GM21447 (cell line): ENCODE results near the gene SYNE2.
A peak's percentile ranks its signal among the peaks of the same experiment; 100 is the strongest.
"Not testable (repeated sequence)": the region's sequence is repeated elsewhere in the genome, so short reads cannot be mapped to it uniquely, and the experiment has no call there.

Experiments
- ATAC-seq: cut with Tn5 transposase; IDR thresholded peaks from one replicate; pipeline ENCODE4 v1.9.1; 2021; ENCODE audit not compliant: unreplicated experiment

Gene SYNE2

GRCh38 chr14:63852817-63853731, at the start of gene SYNE2:
SYNE2 (plus strand) TSS chr14:63853004; CDS start chr14:63909149, 56,145 bp downstream.
- peak; percentile 72 for ATAC-seq

DNA sequence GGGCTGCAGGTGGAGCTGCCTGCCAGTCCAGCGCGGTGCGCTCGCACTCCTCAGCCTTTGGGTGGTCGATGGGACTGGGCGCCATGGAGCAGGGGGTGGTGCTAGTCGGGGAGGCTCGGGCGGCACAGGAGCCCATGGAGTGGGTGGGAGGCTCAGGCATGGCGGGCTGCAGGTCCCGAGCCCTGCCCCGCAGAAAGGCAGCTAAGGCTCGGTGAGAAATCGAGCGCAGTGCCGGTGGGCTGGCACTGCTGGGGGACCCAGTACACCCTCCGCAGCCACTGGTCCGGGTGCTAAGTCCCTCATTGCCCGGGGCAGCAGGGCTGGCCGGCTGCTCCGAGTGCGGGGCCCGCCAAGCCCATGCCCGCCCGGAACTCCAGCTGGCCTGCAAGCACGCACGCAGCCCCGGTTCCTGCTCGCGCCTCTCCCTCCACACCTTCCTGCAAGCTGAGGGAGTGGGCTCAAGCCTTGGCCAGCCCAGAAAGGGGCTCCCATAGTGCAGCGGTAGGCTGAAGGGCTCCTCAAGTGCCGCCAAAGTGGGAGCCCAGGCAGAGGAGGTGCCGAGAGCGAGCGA, 49.5 kb upstream of the SYNE2 start:
- not testable (repeated sequence) for ATAC-seq

DNA sequence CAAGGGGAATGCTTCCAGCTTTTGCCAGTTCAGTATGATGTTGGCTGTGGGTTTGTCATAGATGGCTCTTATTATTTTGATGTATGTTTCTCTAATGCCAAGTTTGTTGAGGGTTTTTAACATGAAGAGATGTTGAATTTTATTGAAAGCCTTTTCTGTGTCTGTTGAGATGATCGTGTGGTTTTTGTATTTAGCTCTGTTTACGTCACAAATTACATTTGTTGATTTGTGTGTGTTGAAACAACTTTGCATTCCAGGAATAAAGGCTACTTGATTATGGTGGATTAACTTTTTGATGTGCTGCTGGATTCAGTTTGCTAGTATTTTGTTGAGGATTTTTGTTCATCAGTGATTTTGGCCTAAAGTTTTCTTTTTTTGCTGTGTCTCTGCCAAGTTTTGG, 46.7 kb upstream of the SYNE2 start:
- not testable (repeated sequence) for ATAC-seq

GRCh38 chr14:63811692-63812091, 41.1 kb upstream of the SYNE2 start:
- not testable (repeated sequence) for ATAC-seq

- ATAC-seq = no peak
Observed at GRCh38 chr14:63833728-63834127, 19.1 kb upstream of the SYNE2 start.

DNA sequence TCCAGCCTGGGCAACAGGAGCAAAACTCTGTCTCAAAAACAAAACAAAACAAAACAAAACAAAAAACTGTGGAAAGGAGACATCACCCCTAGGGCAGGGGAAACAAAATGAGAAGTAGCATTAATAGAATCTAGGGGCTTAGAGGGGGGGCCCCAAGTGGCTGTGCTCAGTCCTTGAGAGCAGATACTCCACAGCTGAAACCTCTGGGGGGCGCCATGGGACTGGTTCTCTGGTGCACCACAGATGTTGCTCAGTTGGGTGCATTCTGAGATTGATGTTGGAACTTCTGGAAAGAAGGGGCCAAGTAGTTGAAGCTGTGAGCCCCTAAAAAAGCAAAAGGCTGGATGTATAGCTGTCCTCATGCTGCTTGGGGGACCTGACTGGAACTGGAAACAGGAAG, 11.8 kb upstream of the SYNE2 start:
- ATAC-seq = no peak

DNA sequence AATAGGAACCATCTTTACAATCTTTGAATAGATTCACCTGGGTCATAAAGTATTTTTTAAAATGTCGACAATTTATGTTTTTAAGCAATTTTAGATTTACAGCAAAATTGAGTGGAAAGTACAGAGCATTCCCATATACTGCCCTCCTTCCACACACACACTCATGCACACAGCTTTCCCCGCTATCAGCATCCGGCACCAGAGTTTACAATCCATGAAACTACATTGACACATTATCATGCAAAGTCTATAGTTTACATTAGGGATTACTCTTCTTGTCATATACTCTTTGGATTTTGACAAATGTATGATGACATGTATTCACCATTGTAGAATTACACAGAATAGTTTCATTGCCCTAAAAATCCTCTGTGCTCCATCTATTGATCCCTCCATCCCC, 9.0 kb upstream of the SYNE2 start:
- ATAC-seq = no peak

- ATAC-seq = no peak
Observed at GRCh38 chr14:63848890-63849289, 3.9 kb upstream of the SYNE2 start.

DNA sequence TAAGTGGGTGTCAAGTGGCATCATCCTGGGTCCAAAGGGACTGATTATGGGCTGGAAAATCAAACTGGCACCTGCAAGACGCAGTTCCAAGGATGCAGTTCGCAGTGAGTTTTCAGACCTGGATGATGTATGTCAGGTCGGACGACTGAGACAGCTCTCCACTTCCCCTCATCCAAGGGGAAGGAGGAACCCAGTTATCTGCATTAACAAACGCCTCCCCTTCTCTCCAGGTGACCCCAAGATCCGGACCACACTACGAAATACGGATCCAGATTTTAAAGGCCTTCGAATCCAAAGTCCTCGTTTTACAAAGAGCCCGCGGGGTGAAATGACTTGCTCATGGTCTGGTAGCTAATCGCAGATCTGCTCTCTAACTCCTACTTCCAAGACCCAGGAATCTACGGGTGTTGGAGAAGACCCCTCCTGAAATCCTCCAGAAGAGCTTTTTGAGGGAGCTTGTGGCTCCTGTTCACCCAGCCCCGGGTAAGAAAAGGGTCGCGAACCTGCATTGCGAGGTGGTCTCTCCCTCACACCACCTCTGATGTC, 460 bp upstream of the SYNE2 start:
- ATAC-seq = peak; percentile 2

GRCh38 chr14:63853831-63854293, 1.1 kb downstream of the SYNE2 start:
- peak; percentile 36 for ATAC-seq

DNA sequence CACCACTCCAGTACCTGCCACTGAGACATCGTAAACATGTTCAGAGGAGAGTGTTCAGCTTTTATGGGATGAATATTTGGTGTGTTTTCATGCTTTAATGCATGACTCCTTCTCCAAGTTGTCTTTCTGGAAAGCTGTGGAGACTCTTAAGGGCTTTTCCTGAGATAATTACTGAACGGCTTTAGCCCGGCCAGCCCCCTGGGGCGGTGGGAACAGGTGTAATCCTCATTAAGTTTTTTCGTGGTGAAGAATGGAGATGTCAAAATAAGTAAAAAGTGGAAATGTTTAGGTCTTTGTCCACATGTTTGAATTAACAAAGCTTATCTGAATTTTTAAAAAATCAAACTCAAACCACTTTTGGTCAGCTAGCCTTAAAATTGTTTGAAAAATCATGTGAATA, 1.5 kb downstream of the SYNE2 start:
- ATAC-seq = no peak

- no peak for ATAC-seq
Observed at GRCh38 chr14:63855281-63855680, 2.5 kb downstream of the SYNE2 start.

GRCh38 chr14:63857466-63858030, 4.7 kb downstream of the SYNE2 start:
- no peak for ATAC-seq

GRCh38 chr14:63860146-63860545, 7.3 kb downstream of the SYNE2 start:
- ATAC-seq = no peak

DNA sequence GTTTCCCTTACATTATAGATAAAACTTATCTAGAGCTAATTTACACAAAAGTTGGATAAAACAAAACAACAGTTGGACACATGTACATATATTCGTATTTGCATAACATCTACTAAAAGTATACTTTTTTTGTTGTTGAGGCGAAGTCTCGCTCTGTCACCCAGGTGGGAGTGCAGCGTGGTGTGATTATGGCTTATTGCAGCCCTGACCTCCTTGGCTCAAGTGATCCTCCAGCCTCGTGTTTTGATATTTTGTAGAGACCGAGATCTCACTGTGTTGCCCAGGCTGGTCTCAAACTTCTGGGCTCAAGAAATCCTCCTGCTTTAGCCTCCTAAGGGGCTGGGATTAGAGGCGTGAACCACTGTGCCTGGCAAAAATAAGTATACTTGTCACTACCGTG, 9.4 kb downstream of the SYNE2 start:
- ATAC-seq = no peak

- ATAC-seq = no peak
Observed at GRCh38 chr14:63863004-63863403, 10.2 kb downstream of the SYNE2 start.

DNA sequence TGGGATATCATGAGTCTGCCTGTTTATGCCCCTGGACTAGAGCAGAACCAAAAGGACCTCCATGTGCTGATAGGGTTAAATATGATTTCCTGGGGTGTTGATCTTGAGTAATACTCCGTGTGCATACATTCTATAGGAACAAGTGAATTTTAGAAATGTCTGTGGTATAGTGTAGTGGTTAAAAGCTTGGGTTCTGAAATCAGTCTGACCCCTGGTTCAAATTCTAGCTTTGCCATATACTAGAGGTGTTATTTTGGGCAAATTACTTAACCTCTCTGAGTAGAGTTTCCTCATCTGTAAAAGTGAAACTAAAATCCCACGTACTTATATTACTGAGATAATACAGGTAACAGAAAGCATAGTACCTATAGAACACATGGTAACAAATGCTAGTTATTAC, 12.0 kb downstream of the SYNE2 start:
- ATAC-seq = peak; percentile 36

DNA sequence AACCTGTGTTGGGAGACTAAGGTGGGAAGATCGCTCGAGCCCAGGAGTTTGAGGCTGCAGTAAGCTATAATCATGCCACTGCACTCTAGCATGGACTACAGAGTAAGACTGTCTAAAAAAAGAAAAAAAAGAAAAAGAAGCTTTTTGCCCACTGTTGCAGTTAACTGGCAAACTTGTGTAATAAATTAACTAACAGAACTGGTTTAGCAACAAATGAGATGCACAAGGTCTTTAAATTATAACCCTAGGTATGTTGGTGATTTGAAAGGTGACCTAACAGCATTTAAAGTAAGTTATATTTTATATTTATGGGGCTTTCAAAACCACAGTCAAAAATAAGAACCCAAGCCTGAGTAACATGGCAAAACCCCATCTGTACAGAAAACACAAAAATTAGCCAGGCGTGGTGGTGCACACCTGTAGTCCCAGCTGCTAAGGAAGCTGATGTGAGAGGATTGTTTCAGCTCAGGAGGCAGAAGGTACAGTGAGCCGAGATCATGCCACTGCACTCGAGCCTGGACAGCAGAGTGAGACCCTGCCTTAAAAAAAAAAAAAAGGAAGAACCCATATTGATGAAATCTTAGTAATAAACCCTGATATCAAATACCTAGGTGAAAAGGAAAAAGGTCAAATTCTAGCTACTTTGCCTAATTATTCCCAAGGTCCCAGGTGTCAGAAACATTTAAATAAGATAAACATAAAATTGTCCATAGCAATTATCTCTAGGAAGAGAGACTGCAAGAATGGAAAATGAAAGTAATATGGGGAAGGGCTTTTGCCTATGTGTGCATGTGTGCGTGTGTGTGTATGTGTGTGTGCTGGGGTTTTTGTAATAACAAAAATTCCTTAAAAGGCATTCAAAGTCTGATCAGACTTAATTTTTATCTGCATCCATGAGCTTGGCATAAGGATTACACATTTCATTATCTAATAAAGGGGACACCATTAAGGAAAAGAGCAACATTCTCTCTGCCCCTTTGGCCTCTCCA, 15.4 kb downstream of the SYNE2 start:
- no peak for ATAC-seq

- peak; percentile 42 for ATAC-seq
Observed at GRCh38 chr14:63869940-63870752, 17.3 kb downstream of the SYNE2 start.

- ATAC-seq = not testable (repeated sequence)
Observed at GRCh38 chr14:63870753-63871037, 17.9 kb downstream of the SYNE2 start.
